Measurements from ENCODE around the gene PKMYT1. TPM values are rescaled to one million over a fixed set of nuclear protein-coding genes. Genes with fewer than 3 reads are reported as not detected.

PKMYT1 gene
- total and polyA plus RNA-seq, 9 of the 15 experiments (the other 6 are each of a cell fraction or from before 2014, with no cell fraction given): 8.7 to 201 (median 37.8) TPM

DNA sequence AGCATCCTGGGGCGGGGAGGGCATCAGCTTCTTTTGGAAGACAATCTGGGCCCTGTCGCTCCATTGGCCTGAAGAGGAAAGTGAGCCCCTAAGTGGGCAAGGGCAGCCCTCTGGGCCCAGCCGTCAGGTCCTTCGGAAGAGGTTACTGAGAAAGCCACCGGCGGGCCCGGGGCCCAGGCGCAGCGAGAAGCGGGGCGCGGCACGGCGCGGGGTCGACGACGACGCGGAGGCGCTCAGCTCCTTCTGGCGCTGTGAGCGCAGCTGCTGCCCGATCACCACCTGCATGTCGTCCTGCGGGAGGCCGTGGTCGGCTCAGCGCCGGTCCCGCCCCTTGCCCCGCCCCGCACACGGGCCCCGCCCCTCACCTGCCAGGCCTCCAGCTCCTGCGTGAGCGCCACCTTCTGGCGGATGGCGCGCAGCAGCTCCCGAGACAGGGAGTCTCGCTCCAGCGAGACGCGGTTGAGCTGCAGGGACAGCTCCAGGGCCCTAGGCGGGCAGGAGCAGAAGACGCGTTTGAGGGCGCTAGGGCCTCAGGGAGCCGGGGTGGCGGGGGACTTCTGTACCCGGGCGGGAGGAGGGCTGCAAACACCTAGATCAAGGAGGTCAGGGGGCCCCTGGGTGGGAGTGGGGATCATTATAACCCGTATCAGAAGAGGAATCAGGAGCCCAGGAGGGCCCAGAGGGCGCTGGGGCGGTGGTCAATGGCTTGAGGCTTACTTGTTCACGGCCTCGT, 47.9 kb upstream of the PKMYT1 start (continued):
- TF ChIP-seq MYC (IDR thresholded peaks at IDR 0.05; ENCODE audit: low read depth, low read length) (peak; percentile 37; the same call in 1 of the 2 replicates), MYC (CRISPR knock-in tag; IDR thresholded peaks at IDR 0.05; ENCODE audit: borderline replicate concordance, low read depth) (no peak), CHCHD3 (CRISPR knock-in tag; IDR thresholded peaks at IDR 0.05) (no peak), KLF13 (tag; IDR thresholded peaks at IDR 0.05; ENCODE audit: borderline replicate concordance, low read depth) (no peak), SAP30 (IDR thresholded peaks at IDR 0.05; ENCODE audit: borderline replicate concordance, insufficient read depth, low read depth, low read length, poor library complexity, severe bottlenecking) (no peak), ETS1 (conservative IDR thresholded peaks at IDR 0.05; ENCODE audit: control insufficient read depth, low read depth, low read length) (0 out of 2 replicates have a peak, but pooled peaks have one; percentile 39), CEBPG (CRISPR knock-in tag; IDR thresholded peaks at IDR 0.05) (no peak), CEBPG (tag; conservative IDR thresholded peaks at IDR 0.05 in 1 of 2, IDR thresholded peaks at IDR 0.05 in 1 of 2) (no peak), TBP (optimal IDR thresholded peaks at IDR 0.05; ENCODE audit: low read depth, low read length) (peak; percentile 29), ZNF282 (CRISPR knock-in tag; IDR thresholded peaks at IDR 0.05) (0 out of 2 replicates have a peak, but pooled peaks have one; percentile 58), SRF (CRISPR knock-in tag; IDR thresholded peaks at IDR 0.05) (0 out of 4 replicates have a peak, but pooled peaks of 1 of the 2 experiments have one; percentile 26), ZNF384 (IDR thresholded peaks at IDR 0.05; ENCODE audit: low read depth, low read length) (no peak), FIP1L1 (IDR thresholded peaks at IDR 0.05; ENCODE audit: low read depth, low read length, poor library complexity, severe bottlenecking) (no peak), PBX2 (CRISPR knock-in tag; IDR thresholded peaks at IDR 0.05; ENCODE audit: low read depth) (no peak), PBX2 (tag; conservative IDR thresholded peaks at IDR 0.05; ENCODE audit: low read depth) (no peak), SUPT5H (IDR thresholded peaks at IDR 0.05) (peak; percentile 39; the same call in 1 of the 2 replicates)
- TF ChIP-seq, protein P1, sequence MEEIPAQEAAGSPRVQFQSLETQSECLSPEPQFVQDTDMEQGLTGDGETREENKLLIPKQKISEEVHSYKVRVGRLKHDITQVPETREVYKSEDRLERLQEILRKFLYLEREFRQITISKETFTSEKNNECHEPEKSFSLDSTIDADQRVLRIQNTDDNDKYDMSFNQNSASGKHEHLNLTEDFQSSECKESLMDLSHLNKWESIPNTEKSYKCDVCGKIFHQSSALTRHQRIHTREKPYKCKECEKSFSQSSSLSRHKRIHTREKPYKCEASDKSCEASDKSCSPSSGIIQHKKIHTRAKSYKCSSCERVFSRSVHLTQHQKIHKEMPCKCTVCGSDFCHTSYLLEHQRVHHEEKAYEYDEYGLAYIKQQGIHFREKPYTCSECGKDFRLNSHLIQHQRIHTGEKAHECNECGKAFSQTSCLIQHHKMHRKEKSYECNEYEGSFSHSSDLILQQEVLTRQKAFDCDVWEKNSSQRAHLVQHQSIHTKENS (CRISPR knock-in tag; IDR thresholded peaks at IDR 0.05): no peak
- TF ChIP-seq, protein P2, sequence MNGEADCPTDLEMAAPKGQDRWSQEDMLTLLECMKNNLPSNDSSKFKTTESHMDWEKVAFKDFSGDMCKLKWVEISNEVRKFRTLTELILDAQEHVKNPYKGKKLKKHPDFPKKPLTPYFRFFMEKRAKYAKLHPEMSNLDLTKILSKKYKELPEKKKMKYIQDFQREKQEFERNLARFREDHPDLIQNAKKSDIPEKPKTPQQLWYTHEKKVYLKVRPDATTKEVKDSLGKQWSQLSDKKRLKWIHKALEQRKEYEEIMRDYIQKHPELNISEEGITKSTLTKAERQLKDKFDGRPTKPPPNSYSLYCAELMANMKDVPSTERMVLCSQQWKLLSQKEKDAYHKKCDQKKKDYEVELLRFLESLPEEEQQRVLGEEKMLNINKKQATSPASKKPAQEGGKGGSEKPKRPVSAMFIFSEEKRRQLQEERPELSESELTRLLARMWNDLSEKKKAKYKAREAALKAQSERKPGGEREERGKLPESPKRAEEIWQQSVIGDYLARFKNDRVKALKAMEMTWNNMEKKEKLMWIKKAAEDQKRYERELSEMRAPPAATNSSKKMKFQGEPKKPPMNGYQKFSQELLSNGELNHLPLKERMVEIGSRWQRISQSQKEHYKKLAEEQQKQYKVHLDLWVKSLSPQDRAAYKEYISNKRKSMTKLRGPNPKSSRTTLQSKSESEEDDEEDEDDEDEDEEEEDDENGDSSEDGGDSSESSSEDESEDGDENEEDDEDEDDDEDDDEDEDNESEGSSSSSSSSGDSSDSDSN (IDR thresholded peaks at IDR 0.05; ENCODE audit: borderline replicate concordance in 1 of 2, low read depth in 2 of 2, low read length in 2 of 2): peak in 1 of 2 experiments; percentile 78; a peak in 2 of 4 replicates
